ENCODE measurements around the gene ZNF75A.

ZNF75A gene

DNA sequence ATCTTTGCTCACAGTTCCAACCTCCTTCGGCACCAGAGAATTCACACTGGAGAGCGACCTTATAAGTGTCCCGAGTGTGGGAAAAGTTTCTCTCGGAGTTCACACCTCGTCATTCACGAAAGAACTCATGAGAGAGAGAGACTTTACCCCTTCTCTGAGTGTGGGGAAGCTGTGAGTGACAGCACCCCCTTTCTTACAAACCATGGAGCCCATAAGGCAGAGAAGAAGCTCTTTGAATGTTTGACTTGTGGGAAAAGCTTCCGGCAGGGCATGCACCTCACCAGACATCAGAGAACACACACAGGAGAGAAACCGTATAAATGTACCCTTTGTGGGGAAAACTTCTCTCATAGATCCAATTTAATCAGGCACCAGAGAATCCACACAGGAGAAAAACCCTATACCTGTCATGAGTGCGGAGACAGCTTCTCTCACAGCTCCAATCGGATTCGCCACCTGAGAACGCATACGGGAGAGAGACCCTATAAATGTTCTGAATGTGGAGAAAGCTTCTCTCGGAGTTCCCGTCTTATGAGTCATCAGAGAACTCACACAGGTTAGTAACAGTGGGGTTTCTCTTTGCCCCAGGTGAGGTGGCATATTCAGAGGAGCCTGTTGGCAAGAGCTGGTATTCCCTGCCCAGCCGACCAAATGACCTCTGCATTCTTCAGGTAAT lies 15.2 kb upstream of the ZNF75A start:
- no peak for DNase-seq

DNA sequence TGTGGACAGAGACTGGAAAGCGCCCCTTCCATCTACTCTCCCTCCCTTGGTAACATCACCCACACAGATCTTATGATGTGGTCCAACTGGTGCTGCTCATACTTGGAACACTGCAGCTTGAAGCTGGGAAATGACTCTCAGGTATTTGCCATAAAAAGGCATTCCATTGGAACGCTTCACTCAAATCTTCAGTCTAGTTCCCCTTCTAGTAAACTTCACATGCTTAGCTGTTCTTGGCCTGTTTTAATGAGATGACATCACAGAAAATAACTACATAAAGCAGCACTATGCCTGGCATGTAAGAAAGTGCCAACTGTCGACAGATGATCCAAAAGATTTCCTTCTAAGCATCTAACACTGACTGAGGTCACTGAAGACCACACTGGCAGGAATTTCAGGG lies 12.7 kb upstream of the ZNF75A start:
- no peak for DNase-seq

DNA sequence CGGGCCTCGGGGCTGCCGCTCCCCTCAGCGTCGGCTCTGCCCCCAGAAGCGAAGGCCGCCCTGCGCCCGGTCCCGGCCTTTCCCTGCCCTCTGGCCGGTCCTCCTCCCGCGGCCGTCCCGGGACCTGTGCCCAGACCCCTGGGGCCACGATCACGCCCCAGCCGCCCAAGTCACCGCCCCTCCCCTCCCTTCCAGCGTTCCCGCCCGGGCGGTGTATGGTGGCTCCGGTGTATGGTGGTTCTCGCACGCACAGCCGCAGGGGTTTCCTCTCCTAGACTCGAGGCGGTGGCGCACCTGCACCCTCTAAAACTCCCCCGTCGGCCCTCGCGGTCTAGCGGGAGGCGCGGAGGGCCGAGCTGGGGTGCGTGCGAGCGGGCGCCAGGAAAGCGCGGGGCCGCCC lies 10.1 kb upstream of the ZNF75A start:
- DNase-seq: no peak

DNA sequence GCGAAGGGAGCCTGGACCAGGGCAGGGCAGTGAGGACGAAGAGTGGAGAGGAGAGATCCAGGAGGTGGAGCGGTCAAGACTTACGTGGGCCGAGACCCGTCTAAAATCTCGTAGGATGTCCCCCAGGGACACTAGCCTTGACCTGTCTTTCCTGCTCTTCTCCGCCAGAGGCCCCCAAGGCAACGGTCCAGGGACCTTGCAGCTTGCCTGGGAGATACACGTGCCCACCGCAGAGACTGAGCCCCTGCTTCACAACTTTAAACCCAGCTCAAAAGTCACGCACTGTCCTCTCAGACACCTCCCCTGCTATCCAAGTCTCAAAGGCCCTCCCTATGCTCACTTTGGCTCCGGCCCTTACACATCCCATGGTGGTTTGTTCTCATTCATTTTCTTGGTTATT lies 9.5 kb upstream of the ZNF75A start:
- DNase-seq: no peak

DNA sequence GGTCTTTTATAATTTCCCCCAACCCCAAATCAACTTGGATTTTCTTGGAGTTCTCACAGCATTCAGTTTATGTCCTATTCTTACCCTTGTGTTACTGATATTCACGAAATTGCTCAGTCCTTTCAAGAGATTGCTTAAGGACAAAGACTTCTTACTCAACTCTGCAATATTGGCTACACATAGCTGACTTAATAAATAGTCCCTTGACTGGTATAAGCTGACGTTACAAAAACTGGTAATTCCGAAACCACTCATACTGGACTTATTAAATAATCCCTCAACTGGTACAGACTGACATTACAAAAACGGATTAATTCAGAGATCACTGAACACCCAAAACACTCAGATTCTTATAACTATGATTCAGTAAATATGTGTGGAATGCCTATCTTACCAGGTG lies 927 bp upstream of the ZNF75A start:
- no peak for DNase-seq

DNA sequence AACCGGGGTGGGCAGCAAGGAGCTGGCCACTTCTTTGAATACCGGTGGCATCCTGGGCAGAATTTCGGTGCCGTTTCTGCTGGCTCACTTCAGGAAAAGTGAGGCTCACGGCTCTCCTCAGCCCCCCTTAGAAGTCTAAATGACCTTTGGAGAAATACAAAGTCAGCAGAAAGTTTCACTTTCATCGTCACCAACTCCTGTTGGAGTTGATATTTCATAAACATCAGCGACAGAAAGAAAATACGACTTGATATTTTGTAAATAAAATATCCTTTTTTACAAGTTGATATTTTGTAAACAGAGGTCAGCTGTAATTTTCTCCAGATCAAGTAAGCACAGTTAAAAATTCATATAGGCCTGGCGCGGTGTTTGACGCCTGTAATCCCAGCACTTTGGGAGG lies 781 bp downstream of the ZNF75A start:
- no peak for DNase-seq

DNA sequence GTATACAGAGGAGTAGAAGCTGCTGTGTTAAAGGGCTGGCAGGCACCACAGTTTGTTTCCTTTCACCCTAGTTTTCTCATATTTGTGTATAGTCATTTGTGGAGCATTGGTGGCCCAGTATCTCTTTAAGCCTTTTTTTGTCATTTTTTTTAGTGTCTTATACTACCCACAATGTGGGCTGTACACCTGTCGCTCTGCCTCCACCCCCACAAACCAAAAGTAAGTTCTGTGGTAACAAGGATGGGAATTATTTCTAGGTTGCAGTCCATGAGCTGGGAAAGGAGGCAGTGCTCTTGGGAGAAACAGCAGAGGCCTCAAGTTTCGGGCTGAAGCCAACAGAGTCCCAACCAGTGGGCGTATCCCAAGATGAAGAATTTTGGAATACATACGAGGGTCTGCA lies 6.2 kb downstream of the ZNF75A start:
- DNase-seq: no peak

DNA sequence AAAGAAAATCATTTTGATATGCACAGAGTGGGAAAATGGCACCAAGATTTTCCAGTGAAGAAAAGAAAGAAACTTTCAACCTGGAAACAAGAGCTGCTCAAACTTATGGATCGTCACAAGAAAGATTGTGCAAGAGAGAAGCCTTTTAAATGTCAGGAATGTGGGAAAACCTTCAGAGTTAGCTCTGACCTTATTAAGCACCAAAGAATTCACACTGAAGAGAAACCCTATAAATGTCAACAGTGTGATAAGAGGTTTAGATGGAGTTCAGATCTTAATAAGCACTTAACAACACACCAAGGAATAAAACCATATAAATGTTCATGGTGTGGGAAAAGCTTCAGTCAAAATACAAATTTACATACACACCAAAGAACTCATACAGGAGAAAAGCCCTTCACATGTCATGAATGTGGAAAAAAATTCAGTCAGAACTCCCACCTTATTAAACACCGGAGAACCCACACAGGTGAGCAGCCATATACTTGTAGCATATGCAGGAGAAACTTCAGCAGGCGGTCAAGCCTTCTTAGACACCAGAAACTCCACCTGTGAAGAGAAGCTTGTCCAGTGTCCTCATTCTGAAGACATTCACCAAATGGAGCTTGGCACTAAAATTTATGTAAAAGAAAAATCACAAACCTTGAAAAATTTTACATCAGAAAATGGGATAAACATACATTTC lies 12.2 kb downstream of the ZNF75A start:
- DNase-seq: no peak

DNA sequence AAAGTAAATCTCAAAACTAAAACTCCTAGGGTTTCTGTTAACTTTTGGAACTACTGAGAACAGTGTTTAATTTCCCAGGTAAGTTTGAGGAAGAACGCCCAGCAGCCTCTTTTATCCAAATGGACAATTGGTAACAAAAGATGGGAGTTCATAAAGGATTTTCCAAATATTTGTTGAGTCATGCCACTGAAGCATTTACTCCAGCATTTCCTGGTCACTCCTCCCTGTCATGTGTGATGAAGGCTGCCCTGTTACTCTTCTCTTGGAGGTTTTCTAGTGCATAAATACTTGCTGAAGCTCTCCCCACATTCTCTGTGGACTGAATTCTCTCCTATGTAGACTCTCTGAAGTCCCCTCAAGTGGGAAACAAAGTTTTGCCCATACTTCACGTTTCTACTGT lies 16.5 kb downstream of the ZNF75A start:
- no peak for DNase-seq

DNA sequence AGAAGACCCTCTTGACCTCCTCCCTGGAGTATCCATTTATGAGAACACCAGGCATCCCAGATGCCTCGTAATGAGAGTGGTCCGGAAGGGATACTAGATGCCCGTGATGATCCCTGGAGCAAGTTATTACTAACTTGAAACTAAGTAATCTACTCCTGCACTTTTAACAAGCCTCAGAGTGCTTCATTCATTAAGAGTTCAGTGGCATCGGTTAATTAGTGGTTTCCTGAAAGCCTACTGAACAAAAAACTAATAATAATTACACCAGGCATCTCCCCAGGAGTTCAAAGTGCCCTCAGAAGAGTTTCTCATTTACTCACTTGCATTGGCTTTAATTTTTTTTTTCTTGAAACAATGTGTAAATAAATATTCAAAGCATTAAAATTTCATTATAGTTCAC lies 22.2 kb downstream of the ZNF75A start:
- DNase-seq: no peak

DNA sequence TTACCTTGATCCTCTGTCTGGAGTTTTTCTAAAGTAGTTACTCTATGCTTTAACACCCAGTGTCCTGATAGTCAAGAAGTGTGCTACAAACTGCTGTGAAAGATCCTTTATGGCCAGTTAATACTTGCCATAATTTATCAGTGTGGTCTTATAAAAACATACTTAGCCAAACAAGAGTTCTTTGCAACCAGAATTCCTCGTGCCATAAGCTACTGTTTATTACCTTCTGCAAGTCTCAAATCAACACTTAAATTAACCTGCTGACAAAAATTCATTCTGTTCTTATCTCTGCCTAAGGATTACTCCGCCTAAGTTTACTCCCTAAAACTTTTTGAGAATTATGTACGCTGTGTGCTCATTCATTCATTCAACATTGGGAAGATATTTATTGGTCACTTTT lies 22.8 kb downstream of the ZNF75A start:
- no peak for DNase-seq

DNA sequence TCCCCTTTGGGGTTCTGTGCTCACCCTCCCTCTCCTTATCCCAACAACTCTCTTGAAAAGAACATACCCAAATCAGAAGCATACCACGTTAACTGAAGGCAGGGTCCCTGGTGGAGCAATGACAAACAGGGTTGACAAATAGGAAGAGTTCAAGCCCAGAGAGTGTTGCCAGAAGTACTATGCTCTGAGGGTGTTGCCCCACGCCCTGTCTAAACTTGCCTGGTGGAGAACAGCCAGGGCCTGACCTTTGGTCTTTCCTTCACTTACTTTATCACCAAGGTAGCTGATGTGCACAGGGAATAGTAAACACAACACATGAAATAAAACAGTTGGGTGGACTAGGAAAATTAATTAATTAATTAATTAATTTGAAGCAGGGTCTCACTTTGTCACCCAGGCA lies 23.3 kb downstream of the ZNF75A start:
- DNase-seq: no peak

DNA sequence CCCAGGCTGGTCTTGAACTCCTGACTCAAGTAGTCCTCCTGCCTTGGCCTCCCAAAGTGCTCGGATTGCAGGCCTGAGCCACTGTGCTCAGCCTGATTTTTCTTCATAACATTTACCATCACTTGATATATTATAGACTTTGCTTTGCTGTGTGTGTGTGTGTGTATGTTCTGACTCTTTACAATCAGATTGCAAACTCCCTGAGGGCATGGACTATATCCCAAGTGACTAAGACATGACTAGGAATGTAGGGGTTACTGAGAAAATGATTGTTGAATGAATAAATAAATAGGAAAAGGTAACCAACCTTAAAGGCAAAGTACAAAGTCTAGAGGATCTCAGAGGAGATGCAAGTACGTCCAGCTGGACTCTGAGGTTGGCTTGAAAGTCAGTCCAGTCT lies 40.7 kb downstream of the ZNF75A start:
- DNase-seq: no peak

DNA sequence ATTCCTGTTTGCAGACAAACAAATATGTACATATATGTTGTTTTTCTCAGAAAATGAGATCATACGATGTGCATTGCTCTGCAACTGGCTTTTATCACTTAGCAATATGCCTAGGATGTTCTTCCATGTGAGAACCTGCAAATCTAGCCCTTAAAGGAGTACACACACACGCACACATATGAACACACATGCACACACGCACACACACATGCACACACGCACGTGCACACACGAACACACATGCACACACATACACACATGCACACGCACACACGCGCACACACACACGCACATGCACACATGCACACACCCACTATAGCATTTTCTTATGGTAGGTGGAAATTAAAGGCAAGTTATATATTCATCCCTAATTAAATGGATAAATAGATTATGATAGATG lies 42.3 kb downstream of the ZNF75A start:
- no peak for DNase-seq

DNA sequence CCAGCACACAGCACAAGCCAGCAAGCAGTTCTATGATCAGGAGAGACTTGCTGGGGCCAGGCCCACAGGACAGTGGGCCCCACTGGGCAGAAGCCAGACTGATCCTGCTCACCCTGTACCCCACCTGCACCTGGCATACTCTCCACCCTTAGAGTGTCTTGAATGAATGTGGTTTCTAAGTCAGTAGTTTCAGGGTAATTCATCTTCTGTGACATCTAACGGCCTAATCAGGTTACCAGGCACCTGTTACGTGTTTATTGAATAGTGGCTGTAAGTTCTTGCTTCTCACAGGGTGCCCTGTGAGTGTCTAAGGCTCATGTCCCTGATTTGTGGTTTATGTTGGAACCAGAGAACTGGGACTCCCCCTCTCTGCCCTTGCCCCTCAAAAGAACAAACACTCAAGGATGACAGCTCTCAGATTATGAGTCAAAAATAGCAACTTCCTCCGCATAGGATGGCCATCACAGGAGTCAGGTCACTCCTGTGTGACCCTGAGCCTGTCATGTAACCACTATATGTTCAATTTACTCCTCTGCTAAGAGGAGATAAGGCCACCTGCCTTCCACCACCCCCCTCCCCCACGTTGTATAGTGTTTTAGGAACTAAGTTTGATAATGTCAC lies 43.4 kb downstream of the ZNF75A start:
- DNase-seq: no peak

DNA sequence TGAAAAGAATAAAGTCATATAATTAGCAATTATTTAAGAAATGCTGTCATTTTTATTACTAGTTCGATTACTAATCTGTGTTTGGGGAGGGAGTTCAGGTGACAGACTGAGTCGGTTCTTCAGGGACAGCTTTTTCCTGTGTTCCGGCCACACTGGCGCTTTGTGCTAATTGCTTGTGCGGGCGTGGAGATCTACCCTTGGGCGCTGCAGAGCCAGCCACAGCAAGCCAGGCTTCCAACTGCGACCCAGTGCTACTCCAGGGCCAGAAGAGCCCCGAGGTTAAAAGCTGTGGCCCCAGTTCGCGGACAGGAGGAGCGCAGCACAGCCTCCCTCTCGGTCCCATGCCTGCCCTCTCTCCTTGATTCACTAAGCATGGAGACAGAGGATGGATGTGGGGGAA lies 43.9 kb downstream of the ZNF75A start:
- no peak for DNase-seq

DNA sequence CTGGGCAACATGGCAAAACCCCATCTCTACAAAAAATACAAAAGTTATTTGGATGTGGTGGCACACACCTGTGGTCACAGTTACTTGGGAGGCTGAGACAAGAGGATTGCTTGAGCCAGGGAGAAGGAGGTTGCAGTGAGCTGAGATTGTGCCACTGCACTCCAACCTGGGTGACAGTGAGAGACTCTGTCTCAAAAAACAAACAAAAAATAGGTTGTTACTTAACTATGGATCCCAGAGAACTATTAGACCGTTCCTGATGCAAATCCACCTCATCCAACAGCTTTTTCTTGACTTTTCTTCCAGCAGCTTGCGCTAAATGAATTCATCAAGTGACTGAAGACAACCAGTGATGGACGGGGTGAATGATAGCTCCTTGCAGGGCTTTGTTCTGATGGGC lies 50.3 kb downstream of the ZNF75A start, which contains the start of gene OR2C1:
OR2C1 (plus strand) TSS at position 301 of the 400 bp plus-strand sequence; CDS start at position 353, 52 bp downstream.
- DNase-seq: no peak

DNA sequence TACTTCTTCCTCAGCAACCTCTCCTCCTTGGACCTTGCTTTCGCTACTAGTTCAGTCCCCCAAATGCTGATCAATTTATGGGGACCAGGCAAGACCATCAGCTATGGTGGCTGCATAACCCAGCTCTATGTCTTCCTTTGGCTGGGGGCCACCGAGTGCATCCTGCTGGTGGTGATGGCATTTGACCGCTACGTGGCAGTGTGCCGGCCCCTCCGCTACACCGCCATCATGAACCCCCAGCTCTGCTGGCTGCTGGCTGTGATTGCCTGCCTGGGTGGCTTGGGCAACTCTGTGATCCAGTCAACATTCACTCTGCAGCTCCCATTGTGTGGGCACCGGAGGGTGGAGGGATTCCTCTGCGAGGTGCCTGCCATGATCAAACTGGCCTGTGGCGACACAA lies 50.8 kb downstream of the ZNF75A start:
- DNase-seq: no peak

DNA sequence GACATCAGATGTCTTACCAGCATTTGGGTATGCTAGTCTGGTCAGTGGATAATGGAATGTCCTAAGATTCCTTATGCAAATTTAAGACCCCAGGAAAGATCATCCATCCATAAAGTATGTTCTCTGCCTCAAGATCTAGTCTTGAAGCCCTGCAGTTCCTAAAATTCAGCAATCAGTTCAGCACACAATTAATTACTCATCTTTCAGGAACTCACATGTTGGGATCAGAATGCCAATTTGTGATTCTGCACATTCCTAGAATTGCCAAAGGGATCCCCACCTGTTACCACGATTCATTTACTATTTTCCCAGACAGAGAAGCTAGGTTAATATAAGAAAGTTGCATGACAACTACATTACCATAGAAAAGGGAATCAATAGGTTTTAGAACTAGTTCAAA lies 53.6 kb downstream of the ZNF75A start:
- DNase-seq: no peak

DNA sequence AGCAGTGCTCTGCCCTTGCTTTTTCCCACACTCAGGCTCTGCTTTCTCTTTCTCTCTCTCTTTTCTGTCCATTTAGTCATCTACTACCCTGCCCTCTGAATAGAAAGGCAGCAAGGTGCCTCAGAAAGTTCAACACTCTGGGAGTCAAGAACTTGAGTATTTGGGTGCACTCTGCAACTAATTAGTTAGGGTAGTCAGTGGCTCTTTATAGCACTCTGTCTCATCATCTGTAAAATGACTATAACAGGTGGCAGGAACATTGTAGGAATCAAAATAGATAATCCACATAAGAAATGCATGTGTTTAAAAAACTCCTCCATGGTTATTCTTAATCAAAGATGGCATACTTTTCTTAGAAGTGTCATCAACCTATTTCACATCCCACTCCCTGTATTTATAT lies 57.6 kb downstream of the ZNF75A start:
- no peak for DNase-seq

DNA sequence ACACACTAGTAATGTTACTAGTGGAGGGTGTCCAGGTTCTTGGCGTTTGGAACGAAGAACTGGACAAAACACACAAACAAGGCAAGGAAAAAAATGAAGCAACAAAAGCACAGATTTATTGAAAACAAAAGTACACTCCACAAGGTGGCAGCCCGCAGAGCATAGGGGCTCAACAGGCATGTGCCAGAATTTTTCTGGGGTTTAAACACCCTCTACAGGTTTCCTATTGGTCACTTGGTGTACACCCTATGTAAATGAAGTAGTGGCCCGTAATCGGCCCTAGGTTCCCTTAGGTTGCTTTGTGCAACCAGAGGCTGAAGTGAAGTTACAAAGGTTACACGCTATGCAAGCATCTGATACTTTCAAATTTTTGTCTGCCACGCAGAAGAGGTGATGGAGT lies 58.5 kb downstream of the ZNF75A start:
- DNase-seq: no peak

DNA sequence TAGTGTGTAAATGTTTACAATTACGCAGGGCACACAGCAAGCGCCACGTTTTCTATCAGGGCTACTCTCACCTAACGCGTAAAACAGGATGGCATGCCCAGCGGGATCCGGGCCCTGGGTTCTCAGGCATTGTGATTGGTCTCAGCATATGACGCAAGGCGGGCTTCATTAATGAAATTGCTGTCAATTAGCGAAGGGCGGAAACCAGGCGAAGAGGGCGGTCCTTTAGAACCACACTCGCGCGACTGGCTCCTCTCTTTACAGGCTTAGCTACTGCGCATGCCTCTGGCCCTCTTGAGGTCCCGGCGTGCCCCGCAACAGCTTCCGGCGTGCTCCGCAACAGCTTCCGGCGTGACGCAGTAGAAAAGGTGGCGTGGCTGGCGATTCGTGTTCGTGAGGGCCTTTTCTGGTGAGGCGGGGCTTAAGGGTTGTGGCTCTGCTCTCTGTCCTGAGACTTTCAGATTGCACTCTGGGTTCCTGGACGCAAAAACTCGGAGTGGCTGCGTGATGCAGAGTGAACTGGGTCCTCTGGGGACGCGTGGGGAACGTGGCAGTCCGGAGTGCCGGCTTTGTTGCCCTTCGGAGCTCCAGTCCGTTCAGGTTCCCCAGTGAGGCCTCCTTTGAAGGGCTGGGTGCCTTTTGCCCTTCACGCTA lies 59.6 kb downstream of the ZNF75A start:
- peak; percentile 98 to 99 for DNase-seq
